GM23248 (cell line): ENCODE results near the gene KRT83.

Experiments
- EZH2 ChIP-seq: fragments of 200-600 bp; sonication (generic); IDR thresholded peaks from 2 replicates; pipeline ENCODE4 v1.6.1; 2018; ENCODE audit warnings: antibody characterized with exemption, mild to moderate bottlenecking; ENCODE audit not compliant: insufficient read depth, poor library complexity, severe bottlenecking
- EZH2phosphoT487 ChIP-seq: fragments of 200-600 bp; sonication (generic); IDR thresholded peaks from 2 replicates; pipeline ENCODE4 v1.6.1; 2018; ENCODE audit warnings: antibody characterized with exemption, moderate library complexity, mild to moderate bottlenecking, low read depth; ENCODE audit not compliant: insufficient read depth

DNA sequence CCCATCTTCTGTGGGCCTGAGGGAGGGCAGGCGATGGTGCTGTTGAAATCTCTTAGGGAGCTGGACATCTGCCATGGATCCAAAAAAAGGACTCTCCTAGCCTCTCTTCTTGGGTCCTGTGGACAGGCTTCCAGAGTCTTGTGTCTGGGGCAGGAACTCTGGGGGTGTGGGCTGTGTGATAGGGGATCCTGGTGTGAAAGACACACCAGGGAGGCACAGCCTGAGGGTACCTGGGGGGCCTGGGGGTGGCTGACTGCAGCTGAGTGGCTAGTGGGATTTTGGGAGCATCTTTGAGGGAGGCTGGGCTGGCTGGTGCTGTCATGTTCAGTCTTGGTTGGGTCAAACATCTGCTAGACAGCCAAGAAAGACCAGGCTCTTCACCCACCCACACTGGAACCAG lies 1.8 kb upstream of the KRT83 start:
- TF ChIP-seq EZH2phosphoT487, result no peak
- no peak for TF ChIP-seq EZH2
